Putamen (tissue), 1 donor: ENCODE measurements around the gene SLC16A10.

Source experiments
- DNase-seq: peaks from one replicate; pipeline ENCODE4 v3.0.0-alpha.2; 2016; ENCODE audit warnings: low spot score

SLC16A10 gene

GRCh38 chr6:111259089-111259831, 172.0 kb downstream of the SLC16A10 start:
- peak; percentile 98 for DNase-seq

DNA sequence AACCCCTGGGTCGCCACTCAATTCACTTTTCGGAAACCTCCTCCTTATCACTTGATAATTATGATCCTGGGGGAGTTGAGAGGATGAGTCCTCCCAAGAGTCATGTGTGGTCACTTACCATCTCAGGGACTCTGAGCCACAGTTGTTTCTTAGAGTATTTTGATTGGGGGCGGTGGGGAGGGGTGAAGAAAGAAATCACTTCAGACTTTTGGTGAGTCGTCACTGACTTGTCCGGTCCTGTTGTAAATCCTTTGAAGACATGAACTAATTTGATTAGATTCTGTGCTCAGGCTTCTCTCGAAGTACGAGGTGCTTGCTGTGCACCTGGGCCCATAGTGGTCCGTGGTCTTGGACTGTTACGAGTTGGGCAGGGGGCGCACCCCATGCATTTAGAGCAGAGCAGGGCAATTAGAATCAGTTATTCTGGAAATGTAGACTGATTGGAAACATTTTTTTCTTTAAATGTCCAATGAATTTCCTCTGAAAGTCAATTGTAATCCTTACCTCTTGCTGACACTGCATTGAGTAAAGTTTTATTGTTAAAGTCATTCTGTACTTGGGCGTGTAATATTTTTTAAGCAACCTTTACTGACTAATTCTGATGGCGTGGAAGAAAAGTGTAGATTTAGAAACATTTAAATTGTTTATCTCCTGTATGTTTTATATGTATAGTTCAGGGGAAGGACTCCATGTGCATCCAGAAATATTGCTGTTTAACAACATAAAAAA, 173.4 kb downstream of the SLC16A10 start:
- no peak for DNase-seq

DNA sequence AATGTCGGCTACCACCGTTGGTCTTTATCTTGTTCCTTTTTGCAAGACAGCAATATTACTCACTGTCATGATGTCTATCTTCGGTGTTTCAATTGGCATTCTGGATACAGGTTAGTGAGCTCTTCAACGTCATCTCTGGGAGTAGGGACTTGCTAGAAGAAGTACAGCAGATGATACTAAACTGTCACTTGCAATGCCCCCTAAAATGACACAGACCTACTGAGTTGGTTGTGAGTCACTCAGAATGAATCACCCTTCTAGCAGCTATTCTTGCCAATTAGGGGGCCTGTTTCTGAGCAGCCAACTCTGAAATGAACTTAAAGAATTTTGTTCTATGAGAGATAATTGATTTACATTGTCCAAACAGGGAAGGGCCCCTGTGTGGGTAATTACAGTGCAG, 176.5 kb downstream of the SLC16A10 start:
- peak; percentile 52 for DNase-seq

DNA sequence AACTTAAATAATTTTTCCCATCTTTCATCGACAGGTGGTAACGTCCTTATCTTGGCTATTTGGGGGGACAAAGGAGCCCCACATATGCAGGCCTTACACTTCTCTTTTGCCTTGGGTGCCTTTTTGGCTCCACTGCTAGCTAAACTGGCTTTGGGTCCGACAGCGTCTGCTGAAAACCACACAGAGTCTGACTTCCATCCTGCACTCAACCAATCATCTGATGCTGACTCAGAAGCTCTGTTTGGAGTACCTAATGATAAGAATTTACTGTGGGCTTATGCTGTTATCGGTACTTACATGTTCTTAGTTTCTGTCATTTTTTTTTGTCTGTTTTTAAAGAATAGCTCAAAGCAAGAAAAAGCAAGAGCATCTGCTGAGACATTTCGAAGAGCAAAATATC, 178.5 kb downstream of the SLC16A10 start:
- DNase-seq: no peak

DNA sequence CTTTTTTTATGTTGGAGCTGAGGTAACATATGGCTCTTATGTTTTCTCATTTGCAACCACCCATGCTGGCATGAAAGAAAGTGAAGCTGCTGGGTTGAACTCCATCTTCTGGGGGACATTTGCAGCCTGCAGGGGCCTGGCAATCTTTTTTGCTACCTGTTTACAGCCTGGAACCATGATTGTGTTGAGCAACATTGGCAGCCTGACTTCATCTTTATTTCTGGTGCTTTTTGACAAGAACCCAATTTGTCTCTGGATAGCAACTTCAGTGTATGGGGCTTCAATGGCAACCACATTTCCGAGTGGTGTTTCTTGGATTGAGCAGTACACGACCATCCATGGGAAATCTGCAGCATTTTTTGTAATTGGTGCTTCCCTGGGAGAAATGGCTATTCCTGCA, 179.0 kb downstream of the SLC16A10 start:
- DNase-seq: no peak

DNA sequence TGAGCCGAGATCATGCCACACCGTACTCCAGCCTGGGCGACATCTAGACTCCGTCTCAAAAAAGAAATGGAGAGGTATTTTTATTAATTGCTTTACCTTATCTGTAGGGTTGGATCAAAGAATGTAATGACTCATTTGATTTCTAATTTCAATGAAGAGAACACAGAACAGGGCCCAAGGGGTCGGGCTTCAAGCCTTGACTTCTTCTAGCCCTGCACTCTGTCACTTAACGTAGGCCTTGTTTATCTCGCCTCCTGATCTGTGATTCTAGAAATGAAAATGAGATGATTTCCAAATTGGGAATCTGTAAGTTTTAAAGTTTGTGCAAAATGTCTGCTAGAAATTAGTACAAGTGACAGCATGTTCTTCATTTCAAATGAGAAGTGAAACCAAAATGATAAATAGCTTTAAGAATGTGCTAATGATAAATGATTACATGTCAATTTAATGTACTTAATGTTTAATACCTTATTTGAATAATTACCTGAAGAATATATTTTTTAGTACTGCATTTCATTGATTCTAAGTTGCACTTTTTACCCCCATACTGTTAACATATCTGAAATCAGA, 180.5 kb downstream of the SLC16A10 start:
- DNase-seq: no peak

DNA sequence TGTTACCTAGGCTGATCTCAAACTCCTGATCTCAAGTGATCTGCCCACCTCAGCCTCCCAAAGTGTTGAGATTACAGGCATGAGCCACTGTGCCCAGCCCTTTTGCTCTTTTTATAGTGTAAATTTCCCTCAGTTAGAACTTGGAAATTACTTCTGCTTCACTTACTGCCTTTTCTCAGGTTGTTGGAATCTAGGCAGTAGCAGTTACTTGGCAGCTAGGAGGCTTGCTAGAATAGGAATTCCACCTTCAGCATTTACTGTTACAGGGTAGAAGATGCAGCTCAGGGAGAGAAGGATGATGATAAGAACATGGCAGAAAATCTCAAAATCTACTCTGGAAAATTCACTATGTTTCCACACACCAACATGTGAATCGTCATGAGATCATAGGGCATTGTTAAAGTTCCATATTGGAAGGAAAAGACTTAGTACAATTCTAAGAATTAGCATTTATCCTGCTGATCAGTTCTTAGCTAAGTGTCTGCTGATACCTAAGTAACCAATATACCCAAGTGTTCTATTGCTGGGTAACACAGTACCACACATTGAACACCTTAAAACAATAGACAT, 182.2 kb downstream of the SLC16A10 start:
- no peak for DNase-seq

DNA sequence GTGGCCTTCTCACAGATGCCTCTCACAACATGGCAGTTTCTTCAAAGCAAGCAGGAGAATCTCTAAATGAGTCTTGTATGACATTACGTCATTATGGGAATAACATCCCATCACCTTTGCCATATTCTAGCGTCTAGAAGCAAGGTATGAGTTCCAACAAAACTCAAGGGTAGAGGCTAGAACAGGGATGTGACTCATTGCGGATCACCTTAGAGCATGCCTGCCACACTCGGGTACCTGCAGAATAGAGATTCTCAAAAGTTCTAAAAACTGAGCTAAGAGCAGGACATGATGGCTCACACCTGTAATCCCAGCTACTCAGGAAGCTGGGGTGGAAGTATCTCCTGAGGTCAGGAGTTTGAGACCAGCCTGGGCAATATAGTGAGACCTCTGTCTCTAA, 182.8 kb downstream of the SLC16A10 start:
- DNase-seq: no peak

- DNase-seq: no peak
These were observed 187.4 kb downstream of the SLC16A10 start for GRCh38 chr6:111274593-111275217.

DNA sequence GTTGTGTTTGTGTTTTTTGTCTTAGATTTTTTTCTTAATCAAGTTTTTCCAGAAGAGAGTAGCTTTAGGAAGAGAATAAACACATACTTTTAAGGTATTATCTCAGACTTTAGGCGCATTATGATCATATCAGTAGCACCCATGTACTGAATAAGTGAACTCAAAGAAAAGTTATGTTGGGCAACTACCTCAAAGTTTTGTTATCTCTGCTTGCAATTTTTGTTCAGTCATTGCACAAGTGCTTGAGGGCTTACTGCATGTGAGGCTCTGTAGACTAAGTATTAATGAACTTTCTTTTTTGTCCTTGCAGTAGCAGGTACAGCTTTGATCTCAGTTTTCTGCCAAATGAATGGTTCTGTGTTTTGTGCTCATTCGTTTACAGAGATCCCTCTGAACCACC, 189.0 kb downstream of the SLC16A10 start:
- no peak for DNase-seq

GRCh38 chr6:111276736-111277135, 189.4 kb downstream of the SLC16A10 start:
- DNase-seq: no peak

DNA sequence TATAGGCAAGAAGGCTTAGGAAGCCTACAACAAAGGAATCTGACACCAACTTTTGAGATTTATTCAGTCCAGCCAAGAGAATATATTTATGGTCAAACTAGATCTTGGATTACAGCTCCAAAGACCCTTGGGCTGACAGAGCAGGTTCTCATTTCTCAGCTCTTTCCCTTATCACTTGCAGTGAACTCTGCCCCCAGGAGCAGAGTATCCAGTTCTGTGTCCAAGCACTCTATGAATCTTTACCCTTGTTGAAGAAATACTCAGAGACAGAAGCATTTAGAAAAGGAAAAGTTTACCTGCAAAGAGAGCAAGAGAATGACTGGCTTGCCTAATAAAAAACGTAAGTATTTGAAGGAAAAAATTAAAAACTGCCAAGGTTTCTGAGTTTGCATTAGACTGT, 190.5 kb downstream of the SLC16A10 start:
- no peak for DNase-seq

- DNase-seq: no peak
These were observed 191.4 kb downstream of the SLC16A10 start for GRCh38 chr6:111278731-111279130.

- DNase-seq: no peak
These were observed 193.2 kb downstream of the SLC16A10 start for GRCh38 chr6:111280445-111280955.
